Left forelimb (tissue), 1 donor: ENCODE results near the gene RBM10.

Source experiments
- DNase-seq: peaks from one replicate; pipeline ENCODE4 v3.0.0-alpha.2; 2018; ENCODE audit warnings: low spot score

The RBM10 gene

DNA sequence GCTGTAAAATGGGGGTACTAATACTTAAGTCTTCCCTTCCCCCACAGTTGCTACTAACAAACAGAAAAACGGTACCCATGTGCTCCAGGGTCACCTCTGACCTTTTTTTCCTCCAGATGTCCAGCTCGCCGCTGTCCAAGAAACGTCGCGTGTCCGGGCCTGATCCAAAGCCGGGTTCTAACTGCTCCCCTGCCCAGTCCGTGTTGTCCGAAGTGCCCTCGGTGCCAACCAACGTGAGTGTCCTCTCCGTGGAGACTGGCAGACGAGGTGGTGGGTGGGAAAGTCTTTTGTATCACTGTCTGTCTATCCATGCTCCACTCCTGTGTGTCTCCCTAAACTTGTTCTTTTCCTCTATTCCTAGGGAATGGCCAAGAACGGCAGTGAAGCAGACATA lies 53.7 kb downstream of the RBM10 start:
- no peak for DNase-seq

GRCh38 chrX:47199286-47199685 lies 54.3 kb downstream of the RBM10 start:
- DNase-seq = no peak

DNA sequence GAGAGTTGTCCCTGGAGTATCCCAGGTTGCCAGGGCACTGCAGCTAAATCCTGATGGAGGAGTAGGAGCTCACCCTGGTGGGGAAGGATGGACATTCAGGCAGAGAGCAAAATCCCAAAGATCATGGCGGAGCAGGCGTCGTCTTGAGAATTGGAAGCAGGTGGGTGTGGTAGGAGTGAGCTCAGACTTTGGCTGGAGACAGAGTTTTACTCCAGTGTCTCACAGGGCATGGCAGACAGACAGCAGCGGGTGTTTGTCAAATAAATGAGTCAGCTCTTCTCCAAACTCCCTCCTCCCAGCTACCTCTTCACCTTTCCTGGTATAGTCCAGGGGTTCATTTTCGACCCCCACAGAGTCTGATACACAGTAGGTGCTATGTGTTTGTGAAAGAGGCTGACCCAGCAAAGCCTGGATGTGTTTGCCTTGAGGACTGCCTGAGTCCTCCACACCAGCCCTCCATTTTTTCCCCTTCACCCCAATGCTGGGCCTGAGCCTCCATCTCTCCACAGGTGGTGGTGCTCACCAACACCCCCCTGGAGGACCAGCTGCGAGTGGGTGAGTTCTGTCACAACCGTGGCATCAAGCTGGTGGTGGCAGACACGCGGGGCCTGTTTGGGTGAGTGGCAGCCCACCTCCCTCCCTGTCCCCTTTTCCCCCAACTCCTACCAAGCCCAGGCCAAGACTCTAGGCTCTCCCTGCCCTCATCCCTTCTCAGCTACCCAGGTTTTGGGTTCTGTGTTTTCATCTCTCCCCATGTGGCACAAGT lies 55.5 kb downstream of the RBM10 start:
- no peak for DNase-seq

DNA sequence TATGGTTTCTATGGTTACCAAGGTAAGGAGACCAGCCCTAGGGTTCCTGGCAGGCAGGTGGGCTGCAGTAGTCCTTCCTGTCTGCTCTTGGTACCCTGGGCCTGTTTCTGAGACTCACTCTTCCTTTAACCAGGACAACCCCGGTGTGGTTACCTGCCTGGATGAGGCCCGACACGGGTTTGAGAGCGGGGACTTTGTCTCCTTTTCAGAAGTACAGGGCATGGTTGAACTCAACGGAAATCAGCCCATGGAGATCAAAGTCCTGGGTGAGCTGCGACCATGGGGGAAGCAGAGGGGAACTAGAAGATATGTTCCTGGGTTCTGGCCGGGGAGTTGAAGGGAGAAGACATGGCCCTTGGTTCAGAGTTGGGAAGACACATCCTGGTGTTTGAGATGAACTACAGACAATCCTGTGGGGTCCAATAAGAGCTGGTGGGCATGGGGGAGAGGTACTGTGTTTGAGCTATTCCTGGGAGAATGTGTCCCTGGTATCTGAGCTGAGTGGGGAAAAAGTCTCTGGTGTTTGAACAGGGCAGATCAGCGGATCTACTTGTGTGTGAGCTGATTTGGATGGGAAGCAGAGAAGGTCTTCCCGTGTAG lies 56.4 kb downstream of the RBM10 start:
- DNase-seq = no peak

GRCh38 chrX:47202316-47202715 lies 57.3 kb downstream of the RBM10 start:
- DNase-seq = no peak

DNA sequence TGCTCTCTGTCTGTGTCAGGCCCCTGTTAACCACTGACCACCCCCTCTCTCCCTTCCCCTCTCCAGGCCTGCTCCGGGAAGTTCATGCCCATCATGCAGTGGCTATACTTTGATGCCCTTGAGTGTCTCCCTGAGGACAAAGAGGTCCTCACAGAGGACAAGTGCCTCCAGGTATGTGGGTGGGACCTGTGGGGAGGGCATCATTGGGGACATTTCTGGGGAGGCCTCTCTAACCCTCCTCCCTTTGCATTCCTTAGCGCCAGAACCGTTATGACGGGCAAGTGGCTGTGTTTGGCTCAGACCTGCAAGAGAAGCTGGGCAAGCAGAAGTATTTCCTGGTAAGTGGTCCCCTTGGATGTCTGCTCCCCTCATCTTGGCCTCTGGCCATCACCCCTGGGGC lies 57.9 kb downstream of the RBM10 start:
- no peak for DNase-seq

- DNase-seq = no peak
Measured at GRCh38 chrX:47204970-47205369, 59.9 kb downstream of the RBM10 start.

DNA sequence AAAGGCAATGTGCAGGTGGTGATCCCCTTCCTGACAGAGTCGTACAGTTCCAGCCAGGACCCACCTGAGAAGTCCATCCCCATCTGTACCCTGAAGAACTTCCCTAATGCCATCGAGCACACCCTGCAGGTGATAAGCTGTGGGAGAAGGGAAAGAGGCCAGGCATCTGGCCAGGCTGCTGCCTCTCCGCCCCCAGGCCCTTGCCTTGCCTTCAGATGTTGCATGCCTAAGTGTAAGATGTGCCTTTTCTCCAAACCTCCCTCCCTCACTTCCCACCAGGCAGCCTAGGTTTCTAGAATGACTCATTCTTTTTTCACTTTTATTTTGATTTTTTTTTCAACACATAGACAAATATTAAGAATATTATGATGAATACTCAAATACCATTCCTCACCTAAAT lies 61.3 kb downstream of the RBM10 start:
- no peak for DNase-seq

DNA sequence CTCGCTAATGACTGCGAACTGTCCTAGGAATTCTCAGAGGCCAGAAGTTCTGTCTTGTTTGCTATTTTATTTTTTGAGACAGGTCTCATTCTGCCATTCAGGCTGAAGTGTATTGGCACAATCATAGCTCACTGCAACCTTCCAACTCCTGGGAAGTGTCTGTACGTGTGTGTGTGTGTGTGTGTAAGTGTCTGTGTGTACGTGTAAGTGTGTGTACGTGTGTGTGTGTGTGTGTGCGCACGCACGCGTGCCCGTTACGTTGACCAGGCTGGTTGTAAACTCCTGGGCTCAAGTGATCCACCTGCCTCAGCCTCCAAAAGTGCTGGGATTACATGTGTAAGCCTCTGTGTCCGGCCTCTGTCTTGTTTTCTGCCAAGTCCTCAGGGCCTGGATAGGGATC lies 63.1 kb downstream of the RBM10 start:
- DNase-seq = no peak

DNA sequence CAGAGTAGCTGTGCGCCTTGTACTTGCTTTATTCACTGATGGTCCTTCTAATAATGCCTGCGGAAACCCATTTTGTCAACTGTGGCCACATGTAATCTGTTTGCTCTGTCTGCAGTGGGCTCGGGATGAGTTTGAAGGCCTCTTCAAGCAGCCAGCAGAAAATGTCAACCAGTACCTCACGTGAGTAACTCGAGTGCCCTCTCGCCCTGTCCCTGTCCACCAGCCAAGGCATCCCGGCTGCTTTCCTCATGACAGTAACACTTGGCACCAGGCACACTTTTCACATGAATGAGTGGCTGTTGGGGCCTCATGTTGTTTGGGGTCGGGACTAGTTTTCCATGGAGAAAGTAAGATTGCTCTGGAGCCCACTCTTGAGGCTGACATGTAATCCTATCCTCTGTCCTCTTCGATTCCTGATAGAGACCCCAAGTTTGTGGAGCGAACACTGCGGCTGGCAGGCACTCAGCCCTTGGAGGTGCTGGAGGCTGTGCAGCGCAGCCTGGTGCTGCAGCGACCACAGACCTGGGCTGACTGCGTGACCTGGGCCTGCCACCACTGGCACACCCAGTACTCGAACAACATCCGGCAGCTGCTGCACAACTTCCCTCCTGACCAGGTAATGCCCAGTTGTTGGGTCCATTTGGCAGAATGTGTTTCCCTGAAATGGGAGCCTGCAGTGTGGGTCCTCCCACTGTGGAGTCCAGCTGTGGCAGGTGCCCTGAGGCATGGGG lies 64.7 kb downstream of the RBM10 start:
- DNase-seq = no peak

DNA sequence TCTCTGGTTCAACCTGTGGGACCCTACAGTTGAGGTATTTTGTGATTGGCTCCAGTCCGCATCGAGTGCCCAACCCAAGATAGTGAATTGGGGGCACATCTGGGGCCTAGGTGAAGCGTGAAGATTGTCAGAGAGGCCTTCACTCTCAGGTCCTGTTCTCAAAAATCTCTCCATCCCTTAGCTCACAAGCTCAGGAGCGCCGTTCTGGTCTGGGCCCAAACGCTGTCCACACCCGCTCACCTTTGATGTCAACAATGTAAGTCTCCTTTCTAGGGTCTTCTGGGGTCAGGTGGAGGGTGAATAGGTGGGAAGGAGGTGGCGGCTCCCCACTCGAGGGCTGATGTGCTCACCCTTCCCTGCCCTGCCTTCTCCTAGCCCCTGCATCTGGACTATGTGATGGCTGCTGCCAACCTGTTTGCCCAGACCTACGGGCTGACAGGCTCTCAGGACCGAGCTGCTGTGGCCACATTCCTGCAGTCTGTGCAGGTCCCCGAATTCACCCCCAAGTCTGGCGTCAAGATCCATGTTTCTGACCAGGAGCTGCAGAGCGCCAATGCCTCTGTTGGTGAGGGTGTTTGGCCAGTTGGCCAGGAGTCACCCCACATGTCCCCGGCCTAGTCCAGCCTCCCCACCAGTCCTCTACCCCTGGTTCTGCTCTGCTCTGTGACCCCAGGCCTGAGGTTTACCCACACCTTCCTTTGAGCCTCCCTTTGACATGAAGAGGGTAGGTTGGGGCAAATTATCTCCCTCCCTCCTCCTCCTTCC lies 65.8 kb downstream of the RBM10 start:
- no peak for DNase-seq

DNA sequence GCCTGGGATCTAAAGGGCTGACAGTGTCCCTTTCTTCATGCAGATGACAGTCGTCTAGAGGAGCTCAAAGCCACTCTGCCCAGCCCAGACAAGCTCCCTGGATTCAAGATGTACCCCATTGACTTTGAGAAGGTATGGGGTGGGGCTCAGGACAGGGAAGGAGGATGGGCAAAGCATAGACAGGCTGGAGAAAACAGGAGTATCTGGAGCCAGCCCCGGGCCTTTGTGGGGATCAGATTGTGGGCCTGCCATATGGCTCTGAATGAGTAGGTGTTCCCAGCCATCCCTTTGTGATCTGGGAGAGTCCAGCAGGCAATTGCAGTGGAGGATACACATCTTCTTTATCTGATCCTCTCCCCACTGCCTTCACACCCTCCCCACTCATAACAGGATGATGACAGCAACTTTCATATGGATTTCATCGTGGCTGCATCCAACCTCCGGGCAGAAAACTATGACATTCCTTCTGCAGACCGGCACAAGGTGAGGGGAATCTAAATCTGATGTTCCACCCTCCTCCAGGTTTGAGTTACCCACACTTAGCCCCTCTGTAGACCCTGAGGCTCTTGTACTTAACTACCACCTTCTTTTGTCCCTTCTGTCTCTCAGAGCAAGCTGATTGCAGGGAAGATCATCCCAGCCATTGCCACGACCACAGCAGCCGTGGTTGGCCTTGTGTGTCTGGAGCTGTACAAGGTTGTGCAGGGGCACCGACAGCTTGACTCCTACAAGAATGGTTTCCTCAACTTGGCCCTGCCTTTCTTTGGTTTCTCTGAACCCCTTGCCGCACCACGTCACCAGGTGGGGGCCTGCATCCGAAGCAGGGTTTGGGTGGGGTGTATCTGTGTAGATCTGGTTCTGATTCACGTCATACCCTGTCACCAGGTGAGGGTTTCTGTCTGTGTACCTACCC lies 67.6 kb downstream of the RBM10 start:
- no peak for DNase-seq

DNA sequence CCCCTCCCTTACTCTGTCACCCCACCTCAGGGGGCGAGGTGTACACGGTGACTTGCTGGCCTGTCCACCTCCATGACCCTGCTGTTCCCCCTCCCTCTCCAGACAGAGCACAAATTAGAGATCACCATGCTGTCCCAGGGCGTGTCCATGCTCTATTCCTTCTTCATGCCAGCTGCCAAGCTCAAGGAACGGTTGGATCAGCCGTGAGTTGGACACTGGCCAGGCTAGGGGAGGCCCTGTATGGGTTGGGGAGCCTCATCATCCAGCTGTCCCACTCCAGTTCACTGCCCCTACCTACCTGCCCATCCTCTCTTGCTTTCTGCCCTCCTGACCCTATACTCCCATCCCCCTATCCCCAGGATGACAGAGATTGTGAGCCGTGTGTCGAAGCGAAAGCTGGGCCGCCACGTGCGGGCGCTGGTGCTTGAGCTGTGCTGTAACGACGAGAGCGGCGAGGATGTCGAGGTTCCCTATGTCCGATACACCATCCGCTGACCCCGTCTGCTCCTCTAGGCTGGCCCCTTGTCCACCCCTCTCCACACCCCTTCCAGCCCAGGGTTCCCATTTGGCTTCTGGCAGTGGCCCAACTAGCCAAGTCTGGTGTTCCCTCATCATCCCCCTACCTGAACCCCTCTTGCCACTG lies 69.5 kb downstream of the RBM10 start:
- no peak for DNase-seq

- DNase-seq = no peak
Measured at GRCh38 chrX:47215291-47215900, 70.4 kb downstream of the RBM10 start.

DNA sequence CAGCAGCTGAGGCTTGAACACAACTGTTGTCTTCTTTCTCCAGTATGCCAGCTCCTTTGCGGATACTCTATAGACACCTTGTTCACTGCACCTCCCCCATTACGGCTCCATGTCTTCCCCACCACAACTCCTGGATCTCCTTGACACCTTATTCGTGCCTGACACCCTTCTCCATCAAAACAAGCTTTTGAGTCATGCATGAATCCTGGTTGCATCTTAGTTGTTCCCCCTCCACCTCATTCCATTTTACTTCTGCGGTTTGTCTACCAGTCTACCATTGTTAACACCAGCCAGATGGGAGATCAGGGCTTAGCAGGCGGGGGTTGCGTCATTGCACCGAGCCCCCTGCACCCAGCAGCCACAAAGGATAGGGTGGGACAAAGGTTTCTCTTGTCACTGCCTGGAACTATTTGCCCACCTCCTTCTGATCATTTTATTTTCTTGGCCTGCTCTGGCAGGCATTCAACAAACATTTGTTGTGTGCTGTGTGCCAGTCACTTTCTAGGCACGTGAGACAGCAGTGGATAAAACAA lies 71.4 kb downstream of the RBM10 start:
- no peak for DNase-seq

DNA sequence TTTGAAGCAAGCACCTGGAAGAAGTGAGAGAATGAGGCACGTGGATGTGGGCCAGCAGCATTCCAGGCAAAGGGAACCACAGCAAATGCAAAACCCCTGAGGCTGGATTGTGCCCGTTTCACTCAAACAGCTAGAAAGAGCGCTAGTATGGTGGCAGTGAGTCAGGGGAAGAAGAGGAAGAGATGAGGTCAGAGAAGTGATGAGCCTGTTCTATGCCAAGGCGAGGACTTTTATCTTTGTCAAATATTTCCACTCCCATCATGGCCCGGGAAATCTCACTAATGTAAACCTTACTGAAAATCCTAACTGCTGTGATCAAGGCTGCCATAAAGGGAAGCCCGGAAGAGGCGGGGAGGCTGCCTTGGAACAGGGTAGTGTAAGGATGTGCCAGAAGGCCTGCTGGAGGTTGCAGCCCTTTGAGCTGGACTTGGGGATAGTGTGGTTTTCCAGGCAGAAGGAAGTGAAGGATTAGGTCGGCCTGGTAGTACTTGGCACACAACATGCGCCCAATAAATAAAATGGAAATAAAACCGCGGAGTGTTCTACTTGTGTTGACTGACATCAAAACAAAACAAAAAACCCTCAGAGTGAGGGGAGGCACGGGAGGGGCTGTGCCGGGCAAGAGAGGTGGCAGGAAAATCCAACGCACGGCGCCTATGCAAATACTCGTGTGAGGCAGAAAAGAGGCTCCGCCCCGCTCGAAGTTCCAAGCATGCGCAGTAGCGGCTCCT lies 72.3 kb downstream of the RBM10 start:
- peak; percentile 66 for DNase-seq

DNA sequence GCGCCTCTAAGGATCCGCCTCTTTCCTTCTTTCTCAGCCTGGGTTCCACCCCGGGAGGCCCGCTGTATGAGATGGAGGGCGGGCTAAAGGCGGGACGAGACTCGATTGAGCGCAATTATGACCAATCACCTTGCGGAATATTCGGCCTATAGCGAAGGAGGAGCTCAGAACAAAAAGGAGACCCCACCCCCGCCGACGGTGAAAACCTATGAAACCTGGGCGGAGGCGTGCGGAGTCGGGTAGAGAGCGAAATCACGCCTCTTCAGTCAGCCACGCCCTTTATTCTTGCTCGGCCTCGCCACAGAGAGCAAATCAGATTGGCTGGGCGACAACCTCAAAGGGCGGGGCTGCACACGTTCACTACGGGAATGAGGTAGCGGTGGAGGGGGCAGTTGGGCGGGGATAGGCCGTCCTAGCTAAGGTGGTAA lies 72.8 kb downstream of the RBM10 start:
- DNase-seq = peak; percentile 93

DNA sequence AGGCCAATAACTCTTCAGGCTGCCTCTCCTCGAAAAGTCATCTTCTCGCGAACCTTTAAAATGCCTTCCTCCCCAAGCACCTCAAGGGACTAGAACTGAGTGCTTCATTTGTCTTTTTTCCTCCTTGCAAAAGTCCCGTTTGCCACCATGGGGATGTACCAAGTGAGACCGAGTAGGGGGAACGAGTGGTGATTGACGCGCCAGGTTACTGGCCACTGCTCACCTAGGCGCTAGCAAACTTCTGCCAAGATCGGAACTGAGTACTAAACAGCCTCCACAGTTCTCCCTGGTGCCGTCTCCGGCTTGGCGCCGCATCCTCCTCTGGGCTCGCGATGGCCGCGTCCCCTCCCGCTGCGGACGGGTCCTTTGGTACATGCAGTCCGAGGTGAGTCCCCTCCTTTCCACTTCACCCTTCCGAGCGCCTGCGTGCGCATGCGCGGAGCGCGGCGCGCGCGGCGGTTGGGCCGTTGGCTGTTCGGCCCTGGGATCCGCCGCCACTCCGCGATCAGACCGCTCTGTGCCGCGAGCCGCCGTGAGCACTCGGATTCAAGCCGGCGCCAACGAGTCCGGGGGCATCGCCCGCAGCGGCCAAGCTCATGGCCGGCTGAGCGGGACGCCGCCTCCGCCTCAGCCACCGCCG lies 73.4 kb downstream of the RBM10 start, which contains the start of gene CDK16:
TSS of gene CDK16 (plus strand) at position 402 of the 640 bp plus-strand sequence. CDS start 4,877 bp downstream, outside the sequence.
- peak; percentile 87 for DNase-seq
